NB4 (cell line): Measurements from ENCODE around the gene MYZAP.

Source experiments
- POLR2A ChIP-seq: IDR thresholded peaks from 2 replicates; pipeline ENCODE4 v1.6.1; 2011; ENCODE audit warnings: mild to moderate bottlenecking; ENCODE audit not compliant: insufficient read length; ENCODE audit errors: extremely low read depth
- TF ChIP-seq, protein P1 (sequence below): IDR thresholded peaks from one replicate; pipeline ENCODE4 v1.5.1; 2012; ENCODE audit warnings: low read depth, low read length

DNA sequence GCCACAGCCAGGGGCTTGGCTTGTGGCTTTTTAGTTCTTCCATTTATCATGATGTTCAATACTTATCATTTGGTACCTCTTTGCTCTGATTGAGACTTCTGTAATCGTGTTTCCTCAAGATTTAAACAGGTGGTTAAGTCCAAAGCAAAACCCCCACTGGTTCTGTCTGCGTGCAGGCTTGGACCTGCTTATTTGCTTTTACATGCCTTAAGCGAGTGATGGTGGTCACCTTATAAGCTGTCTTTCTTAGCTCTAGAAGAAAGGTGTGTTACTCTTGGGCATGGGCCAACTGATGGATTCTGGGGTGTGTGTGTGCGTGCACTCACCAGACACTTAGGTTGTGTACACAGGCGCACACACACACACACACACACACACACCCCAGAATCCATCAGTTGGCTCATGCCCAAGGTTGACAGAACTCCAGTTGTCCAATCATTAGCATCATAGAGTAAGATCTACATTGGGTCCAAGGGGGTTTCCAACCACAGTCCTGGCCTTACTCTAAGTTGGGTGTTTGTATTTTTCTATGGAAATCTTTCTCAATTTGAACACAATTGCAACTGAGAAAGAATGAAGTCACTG, 1.2 kb downstream of the MYZAP start:
- TF ChIP-seq, protein P1, sequence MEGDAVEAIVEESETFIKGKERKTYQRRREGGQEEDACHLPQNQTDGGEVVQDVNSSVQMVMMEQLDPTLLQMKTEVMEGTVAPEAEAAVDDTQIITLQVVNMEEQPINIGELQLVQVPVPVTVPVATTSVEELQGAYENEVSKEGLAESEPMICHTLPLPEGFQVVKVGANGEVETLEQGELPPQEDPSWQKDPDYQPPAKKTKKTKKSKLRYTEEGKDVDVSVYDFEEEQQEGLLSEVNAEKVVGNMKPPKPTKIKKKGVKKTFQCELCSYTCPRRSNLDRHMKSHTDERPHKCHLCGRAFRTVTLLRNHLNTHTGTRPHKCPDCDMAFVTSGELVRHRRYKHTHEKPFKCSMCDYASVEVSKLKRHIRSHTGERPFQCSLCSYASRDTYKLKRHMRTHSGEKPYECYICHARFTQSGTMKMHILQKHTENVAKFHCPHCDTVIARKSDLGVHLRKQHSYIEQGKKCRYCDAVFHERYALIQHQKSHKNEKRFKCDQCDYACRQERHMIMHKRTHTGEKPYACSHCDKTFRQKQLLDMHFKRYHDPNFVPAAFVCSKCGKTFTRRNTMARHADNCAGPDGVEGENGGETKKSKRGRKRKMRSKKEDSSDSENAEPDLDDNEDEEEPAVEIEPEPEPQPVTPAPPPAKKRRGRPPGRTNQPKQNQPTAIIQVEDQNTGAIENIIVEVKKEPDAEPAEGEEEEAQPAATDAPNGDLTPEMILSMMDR, result no peak
- TF ChIP-seq POLR2A, result no peak
